Measurements from ENCODE around the gene PVRIG.
"Not testable (repeated sequence)": the region's sequence is repeated elsewhere in the genome, so short reads cannot be mapped to it uniquely, and the experiment has no call there.

The PVRIG gene

DNA sequence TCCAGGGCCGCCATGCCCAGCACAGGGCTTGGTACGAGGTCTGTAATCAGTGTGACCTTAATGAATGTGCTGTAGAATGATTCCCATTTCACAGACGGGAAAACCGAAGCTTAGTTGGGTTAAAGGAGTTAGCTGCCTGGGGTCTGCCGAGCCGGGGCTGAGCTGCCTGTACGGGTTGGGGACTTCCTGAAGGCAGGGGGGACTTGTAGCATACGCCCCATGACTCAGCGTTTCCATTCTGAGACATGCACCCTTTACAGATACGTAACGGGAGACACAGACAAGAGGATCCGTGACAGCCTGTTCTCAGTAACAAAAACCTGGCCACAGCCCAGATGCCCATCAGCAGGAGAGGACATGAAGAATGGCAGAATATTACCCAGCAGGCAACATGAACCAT, 23.6 kb downstream of the PVRIG start:
- DNase-seq: not testable (repeated sequence)

GRCh38 chr7:100244988-100245605, 25.3 kb downstream of the PVRIG start:
- not testable (repeated sequence) for DNase-seq

GRCh38 chr7:100246121-100246864, 26.5 kb downstream of the PVRIG start:
- DNase-seq: not testable (repeated sequence)

DNA sequence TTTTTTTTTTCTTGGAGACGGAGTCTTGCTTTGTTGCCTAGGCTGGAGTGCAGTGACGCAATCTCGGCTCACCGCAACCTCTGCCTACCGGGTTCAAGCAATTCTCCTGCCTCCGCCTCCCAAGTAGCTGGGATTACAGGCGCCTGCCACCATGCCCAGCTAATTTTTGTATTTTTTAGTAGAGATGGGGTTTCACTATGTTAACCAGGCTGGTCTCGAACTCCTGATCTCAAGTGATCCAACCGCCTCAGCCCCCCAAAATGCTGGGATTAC, 27.1 kb downstream of the PVRIG start:
- not testable (repeated sequence) for DNase-seq

- DNase-seq: peak; percentile 50
Observed at GRCh38 chr7:100247152-100247757, 27.5 kb downstream of the PVRIG start.

DNA sequence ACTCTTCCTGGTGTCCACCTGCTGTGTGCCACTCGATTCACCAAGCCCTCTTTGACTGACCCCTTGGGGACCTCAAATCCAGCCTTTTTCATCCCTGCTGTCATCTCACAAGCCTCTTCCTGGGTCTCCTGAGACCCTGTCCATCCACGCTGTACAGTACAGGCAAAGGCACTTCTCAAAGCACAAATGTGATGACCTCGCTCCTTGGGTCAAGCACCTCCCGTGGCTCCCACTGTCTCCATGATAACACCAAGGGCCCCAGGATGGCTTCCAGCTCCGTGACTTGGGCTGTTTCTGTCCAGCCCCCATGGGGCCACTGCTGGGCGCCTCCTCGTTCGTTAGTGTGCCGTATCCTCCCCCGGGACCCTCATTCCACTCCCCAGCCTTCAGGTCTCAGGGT, 28.7 kb downstream of the PVRIG start:
- DNase-seq: no peak

- DNase-seq: no peak
Observed at GRCh38 chr7:100257017-100257416, 37.3 kb downstream of the PVRIG start.

- not testable (repeated sequence) for DNase-seq
Observed at GRCh38 chr7:100259984-100260383, 40.2 kb downstream of the PVRIG start.

GRCh38 chr7:100262896-100263295, 43.1 kb downstream of the PVRIG start:
- not testable (repeated sequence) for DNase-seq

DNA sequence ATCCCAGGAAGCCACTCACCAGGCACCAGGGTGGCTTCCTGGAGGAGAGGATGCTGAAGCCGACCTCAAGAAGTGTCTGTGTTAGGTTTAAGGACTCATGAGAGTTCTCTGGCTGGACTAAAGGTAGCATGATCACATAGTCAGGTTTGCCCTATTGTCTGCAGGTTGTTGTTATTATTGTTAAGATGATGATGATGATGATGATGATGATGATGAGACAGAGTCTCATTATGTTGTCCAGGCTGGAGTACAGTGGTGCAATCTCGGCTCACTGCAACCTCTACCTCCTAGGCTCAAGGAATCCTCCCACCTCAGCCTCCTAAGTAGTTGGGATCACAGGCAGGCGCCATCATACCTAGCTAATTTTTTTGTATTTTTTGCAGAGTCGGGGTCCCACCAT, 44.5 kb downstream of the PVRIG start:
- DNase-seq: not testable (repeated sequence)

GRCh38 chr7:100264669-100265165, 45.0 kb downstream of the PVRIG start:
- DNase-seq: not testable (repeated sequence)

- DNase-seq: not testable (repeated sequence)
Observed at GRCh38 chr7:100265851-100266250, 46.1 kb downstream of the PVRIG start.

DNA sequence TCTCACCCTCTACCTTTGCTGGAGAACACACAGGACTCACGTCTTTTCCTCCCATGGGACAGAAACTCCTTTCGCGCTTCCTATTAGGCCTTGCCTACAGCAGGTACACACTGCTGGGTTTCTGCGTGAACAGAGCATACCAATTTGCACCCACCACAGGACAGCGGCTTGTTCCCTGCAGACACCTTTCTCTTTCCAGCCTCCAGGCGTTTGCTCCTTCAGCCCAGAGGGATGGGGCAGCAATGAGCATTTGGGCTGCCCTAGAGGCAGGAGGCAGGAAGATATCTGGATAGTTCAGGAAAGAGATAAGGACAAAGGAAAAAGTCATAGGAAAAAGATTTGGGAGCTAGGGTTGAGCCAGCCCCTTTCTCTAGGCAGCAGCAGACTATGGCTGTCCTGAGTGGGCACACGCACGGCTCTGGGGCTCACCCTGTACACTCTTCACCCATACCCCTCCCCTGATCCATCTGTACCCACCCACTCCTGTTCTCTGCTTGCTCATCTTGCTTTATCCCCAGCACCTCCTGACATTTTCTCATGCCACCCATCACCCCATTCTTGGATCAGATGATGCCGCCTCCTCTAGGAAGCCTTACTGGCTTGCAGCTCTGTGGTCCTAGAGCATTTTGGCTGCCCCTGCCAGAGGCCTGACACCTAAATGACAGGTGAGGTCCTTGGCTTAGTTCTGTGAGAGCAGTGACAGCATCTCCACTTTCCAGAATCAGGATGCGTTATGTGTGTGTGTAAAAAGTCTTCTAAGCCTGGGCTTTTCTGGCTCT, 47.0 kb downstream of the PVRIG start:
- DNase-seq: no peak

DNA sequence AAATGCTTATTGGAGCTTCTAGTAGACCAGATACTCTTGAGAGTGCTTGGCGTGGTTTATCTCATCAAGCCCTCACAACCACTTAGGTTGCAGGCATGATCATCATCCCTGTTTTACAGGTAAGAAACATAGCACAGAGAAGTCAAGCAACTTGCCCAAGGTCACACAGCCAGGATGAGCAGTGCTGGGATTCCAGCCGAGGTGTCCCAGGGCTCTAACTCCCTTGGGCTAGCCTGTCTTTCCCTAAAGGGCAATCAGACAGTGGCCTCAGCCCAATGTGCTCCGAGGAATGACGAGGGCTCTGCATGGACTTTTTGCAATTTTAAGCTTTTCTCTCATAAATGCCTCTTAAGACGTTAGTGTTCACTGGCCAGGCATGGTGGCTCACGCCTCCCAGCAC, 47.9 kb downstream of the PVRIG start:
- DNase-seq: no peak

DNA sequence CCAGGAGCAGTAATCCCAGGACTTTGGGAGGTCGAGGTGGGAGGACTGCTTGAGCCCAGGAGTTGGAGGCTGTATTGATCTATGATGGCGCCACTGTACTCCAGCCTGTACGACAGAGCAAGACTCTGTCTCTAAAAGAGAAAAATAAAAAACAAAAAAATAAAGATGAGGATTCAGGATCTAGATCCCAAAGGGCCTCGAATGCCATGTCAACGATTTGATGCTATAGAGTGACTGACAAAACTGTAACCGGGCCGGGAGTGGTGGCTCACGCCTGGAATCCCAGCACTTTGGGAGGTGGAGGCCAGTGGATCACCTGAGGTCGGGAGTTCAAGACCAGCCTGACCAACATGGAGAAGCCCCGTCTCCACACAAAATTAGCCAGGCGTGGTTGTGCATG, 49.1 kb downstream of the PVRIG start:
- not testable (repeated sequence) for DNase-seq

GRCh38 chr7:100269306-100270045, 49.7 kb downstream of the PVRIG start:
- DNase-seq: not testable (repeated sequence)

GRCh38 chr7:100270046-100270918, 50.5 kb downstream of the PVRIG start:
- not testable (repeated sequence) for DNase-seq

Data from left hindlimb (tissue), 1 donor.